ENCODE data around the gene TIMM44. TPM values are rescaled to one million over a fixed set of nuclear protein-coding genes. Genes with fewer than 3 reads are reported as not detected.
A peak's percentile ranks its signal among the peaks of the same experiment; 100 is the strongest.

Gene TIMM44
- polyA plus RNA-seq, 1 of the 3 experiments (the other 2 are of a cell fraction): 49.7 TPM

DNA sequence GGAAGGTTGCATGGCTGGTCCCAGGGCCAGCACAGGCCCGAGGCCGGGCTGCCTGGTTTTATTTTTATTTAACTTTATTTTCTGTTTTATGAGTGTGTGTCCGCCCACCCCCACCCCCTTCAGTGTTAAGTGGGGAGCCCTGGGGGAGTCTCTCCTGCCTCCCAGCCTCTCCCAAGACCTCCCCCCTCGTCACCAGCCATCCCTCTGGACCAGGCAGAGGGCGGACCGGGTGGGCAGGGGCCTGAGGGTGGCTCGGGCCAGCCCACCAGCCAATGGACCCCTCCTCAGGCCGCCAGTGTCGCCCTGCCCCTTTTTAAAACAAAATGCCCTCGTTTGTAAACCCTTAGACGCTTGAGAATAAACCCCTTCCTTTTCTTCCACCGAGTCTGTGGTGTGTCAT lies 29.4 kb downstream of the TIMM44 start:
- Histone ChIP-seq H3F3A (replicated peaks; ENCODE audit: insufficient read depth) (peaks cover 6% of the 10 kb centered on the region), H3K4me3 (ENCODE audit: low read depth in 2 of 2, low read length in 1 of 2) (no peak overlapping the region), H3K79me2 (ENCODE audit: insufficient read depth) (no peaks in the 10 kb centered on the region), H3K9ac (no peak overlapping the region), H3K36me3 (replicated peaks in 1 of 2; ENCODE audit: control insufficient read depth in 1 of 2, insufficient read depth in 2 of 2, low read length in 1 of 2) (peaks cover 0 to 35% of the 10 kb centered on the region in 2 experiments), H3K27ac (ENCODE audit: low read depth in 2 of 2, low read length in 1 of 2) (no peak overlapping the region), H3K4me2 (no peak overlapping the region), H3K9me3 (no peaks in the 10 kb centered on the region), H2AFZ (ENCODE audit: low read depth) (no peak overlapping the region), H3K27me3 (ENCODE audit: insufficient read depth) (peaks cover 7% of the 10 kb centered on the region; the same call in 1 of the 2 replicates), H3K4me1 (ENCODE audit: control insufficient read depth in 1 of 2, insufficient read depth in 2 of 2, low read depth in 1 of 2, low read length in 1 of 2) (peaks cover 0 to 9% of the 10 kb centered on the region in 2 experiments; a peak in 2 of 4 replicates), H4K20me1 (ENCODE audit: insufficient read depth) (no peaks in the 10 kb centered on the region), H3K9me2 (no peaks in the 10 kb centered on the region)
- no peak for DNase-seq
- 83% methylated on average over 12 of the region's 12 CpGs for WGBS (ENCODE audit: low lambda C conversion rate)
- ChIA-PET POLR2A (no interaction called here), CTCF (no interaction called here)
- TF ChIP-seq, protein P1, sequence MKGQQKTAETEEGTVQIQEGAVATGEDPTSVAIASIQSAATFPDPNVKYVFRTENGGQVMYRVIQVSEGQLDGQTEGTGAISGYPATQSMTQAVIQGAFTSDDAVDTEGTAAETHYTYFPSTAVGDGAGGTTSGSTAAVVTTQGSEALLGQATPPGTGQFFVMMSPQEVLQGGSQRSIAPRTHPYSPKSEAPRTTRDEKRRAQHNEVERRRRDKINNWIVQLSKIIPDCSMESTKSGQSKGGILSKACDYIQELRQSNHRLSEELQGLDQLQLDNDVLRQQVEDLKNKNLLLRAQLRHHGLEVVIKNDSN (IDR thresholded peaks at IDR 0.05; ENCODE audit: borderline replicate concordance, low read depth): no peak
- TF ChIP-seq, protein P2, sequence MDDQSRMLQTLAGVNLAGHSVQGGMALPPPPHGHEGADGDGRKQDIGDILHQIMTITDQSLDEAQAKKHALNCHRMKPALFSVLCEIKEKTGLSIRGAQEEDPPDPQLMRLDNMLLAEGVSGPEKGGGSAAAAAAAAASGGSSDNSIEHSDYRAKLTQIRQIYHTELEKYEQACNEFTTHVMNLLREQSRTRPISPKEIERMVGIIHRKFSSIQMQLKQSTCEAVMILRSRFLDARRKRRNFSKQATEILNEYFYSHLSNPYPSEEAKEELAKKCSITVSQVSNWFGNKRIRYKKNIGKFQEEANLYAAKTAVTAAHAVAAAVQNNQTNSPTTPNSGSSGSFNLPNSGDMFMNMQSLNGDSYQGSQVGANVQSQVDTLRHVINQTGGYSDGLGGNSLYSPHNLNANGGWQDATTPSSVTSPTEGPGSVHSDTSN (IDR thresholded peaks at IDR 0.05): 0 out of 2 replicates have a peak, but pooled peaks have one; percentile 16
- no peak for TF ChIP-seq TCF12 (IDR thresholded peaks at IDR 0.05)

DNA sequence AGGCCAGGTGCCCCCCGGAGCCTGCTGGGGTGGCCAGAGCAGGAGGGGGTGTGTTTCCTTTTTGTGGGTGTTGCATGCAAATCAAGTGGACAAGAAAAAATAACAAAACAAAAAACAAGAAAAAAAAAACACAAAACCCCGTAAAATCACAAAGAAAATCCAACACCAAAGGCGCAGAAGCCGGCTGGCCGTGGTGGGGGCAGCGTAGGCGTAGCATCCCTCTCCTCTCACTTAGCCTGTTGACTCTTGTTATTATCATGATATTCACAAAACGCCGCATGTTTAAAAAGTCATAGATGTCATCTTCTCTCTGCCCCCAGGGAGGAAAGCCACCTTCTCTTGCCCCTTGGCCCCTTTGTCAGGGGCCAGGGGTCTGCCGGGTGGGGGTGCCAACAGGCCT lies 29.8 kb downstream of the TIMM44 start:
- Histone ChIP-seq H3K27ac (ENCODE audit: low read depth in 2 of 2, low read length in 1 of 2) (no peak overlapping the region), H3K79me2 (ENCODE audit: insufficient read depth) (no peaks in the 10 kb centered on the region), H3K4me3 (ENCODE audit: low read depth in 2 of 2, low read length in 1 of 2) (no peak overlapping the region), H3F3A (replicated peaks; ENCODE audit: insufficient read depth) (peaks cover 6% of the 10 kb centered on the region), H3K9me2 (no peaks in the 10 kb centered on the region), H3K9me3 (no peaks in the 10 kb centered on the region), H3K9ac (no peak overlapping the region), H3K27me3 (ENCODE audit: insufficient read depth) (peaks cover 7% of the 10 kb centered on the region; the same call in 1 of the 2 replicates), H4K20me1 (ENCODE audit: insufficient read depth) (no peaks in the 10 kb centered on the region; the same call in 1 of the 2 replicates), H3K4me2 (no peak overlapping the region), H3K4me1 (ENCODE audit: control insufficient read depth in 1 of 2, insufficient read depth in 2 of 2, low read depth in 1 of 2, low read length in 1 of 2) (peaks cover 0 to 9% of the 10 kb centered on the region in 2 experiments; a peak in 2 of 4 replicates), H2AFZ (ENCODE audit: low read depth) (no peak overlapping the region), H3K36me3 (replicated peaks in 1 of 2; ENCODE audit: control insufficient read depth in 1 of 2, insufficient read depth in 2 of 2, low read length in 1 of 2) (peaks cover 0 to 35% of the 10 kb centered on the region in 2 experiments)
- ChIA-PET POLR2A (no interaction called here), CTCF (no interaction called here)
- TF ChIP-seq RAD21 (IDR thresholded peaks at IDR 0.05; ENCODE audit: low read length) (no peak), RXRA (IDR thresholded peaks at IDR 0.05; ENCODE audit: borderline replicate concordance, low read depth) (no peak), FOSL2 (IDR thresholded peaks at IDR 0.05; ENCODE audit: borderline replicate concordance, low read depth) (no peak), POLR2AphosphoS5 (IDR thresholded peaks at IDR 0.05; ENCODE audit: low read depth, low read length) (no peak), ELF1 (IDR thresholded peaks at IDR 0.05) (no peak), RCOR1 (IDR thresholded peaks at IDR 0.05; ENCODE audit: low read length) (no peak), TCF12 (IDR thresholded peaks at IDR 0.05) (no peak), GABPA (IDR thresholded peaks at IDR 0.05; ENCODE audit: low read depth) (no peak), EZH2phosphoT487 (IDR thresholded peaks at IDR 0.05; ENCODE audit: borderline replicate concordance, low read depth) (no peak), MXI1 (IDR thresholded peaks at IDR 0.05; ENCODE audit: low read depth, low read length) (no peak), NFIC (IDR thresholded peaks at IDR 0.05; ENCODE audit: borderline replicate concordance) (no peak), RFX5 (IDR thresholded peaks at IDR 0.05; ENCODE audit: low read length) (no peak), CHD2 (IDR thresholded peaks at IDR 0.05; ENCODE audit: low read length, partially characterized antibody) (no peak)
- TF ChIP-seq, protein P2 (IDR thresholded peaks at IDR 0.05): no peak
- TF ChIP-seq, protein P3, sequence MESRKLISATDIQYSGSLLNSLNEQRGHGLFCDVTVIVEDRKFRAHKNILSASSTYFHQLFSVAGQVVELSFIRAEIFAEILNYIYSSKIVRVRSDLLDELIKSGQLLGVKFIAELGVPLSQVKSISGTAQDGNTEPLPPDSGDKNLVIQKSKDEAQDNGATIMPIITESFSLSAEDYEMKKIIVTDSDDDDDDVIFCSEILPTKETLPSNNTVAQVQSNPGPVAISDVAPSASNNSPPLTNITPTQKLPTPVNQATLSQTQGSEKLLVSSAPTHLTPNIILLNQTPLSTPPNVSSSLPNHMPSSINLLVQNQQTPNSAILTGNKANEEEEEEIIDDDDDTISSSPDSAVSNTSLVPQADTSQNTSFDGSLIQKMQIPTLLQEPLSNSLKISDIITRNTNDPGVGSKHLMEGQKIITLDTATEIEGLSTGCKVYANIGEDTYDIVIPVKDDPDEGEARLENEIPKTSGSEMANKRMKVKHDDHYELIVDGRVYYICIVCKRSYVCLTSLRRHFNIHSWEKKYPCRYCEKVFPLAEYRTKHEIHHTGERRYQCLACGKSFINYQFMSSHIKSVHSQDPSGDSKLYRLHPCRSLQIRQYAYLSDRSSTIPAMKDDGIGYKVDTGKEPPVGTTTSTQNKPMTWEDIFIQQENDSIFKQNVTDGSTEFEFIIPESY (IDR thresholded peaks at IDR 0.05; ENCODE audit: borderline replicate concordance, low read depth): no peak
- TF ChIP-seq, protein P4, sequence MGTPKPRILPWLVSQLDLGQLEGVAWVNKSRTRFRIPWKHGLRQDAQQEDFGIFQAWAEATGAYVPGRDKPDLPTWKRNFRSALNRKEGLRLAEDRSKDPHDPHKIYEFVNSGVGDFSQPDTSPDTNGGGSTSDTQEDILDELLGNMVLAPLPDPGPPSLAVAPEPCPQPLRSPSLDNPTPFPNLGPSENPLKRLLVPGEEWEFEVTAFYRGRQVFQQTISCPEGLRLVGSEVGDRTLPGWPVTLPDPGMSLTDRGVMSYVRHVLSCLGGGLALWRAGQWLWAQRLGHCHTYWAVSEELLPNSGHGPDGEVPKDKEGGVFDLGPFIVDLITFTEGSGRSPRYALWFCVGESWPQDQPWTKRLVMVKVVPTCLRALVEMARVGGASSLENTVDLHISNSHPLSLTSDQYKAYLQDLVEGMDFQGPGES (IDR thresholded peaks at IDR 0.05; ENCODE audit: low read depth, low read length): no peak
- TF ChIP-seq, protein P5, sequence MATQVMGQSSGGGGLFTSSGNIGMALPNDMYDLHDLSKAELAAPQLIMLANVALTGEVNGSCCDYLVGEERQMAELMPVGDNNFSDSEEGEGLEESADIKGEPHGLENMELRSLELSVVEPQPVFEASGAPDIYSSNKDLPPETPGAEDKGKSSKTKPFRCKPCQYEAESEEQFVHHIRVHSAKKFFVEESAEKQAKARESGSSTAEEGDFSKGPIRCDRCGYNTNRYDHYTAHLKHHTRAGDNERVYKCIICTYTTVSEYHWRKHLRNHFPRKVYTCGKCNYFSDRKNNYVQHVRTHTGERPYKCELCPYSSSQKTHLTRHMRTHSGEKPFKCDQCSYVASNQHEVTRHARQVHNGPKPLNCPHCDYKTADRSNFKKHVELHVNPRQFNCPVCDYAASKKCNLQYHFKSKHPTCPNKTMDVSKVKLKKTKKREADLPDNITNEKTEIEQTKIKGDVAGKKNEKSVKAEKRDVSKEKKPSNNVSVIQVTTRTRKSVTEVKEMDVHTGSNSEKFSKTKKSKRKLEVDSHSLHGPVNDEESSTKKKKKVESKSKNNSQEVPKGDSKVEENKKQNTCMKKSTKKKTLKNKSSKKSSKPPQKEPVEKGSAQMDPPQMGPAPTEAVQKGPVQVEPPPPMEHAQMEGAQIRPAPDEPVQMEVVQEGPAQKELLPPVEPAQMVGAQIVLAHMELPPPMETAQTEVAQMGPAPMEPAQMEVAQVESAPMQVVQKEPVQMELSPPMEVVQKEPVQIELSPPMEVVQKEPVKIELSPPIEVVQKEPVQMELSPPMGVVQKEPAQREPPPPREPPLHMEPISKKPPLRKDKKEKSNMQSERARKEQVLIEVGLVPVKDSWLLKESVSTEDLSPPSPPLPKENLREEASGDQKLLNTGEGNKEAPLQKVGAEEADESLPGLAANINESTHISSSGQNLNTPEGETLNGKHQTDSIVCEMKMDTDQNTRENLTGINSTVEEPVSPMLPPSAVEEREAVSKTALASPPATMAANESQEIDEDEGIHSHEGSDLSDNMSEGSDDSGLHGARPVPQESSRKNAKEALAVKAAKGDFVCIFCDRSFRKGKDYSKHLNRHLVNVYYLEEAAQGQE (IDR thresholded peaks at IDR 0.05; ENCODE audit: low read depth, low read length): no peak
- 91% methylated on average over 10 of the region's 10 CpGs for WGBS (ENCODE audit: low lambda C conversion rate)
- no peak for DNase-seq

All from SK-N-SH (cell line).